GM18502 (cell line): ENCODE measurements around the gene PARP1.

Experiments used
- ATAC-seq: cut with Tn5 transposase; IDR thresholded peaks from one replicate; pipeline ENCODE4 v1.9.1; 2021; ENCODE audit warnings: mild to moderate bottlenecking; ENCODE audit not compliant: unreplicated experiment, poor library complexity

PARP1 gene

DNA sequence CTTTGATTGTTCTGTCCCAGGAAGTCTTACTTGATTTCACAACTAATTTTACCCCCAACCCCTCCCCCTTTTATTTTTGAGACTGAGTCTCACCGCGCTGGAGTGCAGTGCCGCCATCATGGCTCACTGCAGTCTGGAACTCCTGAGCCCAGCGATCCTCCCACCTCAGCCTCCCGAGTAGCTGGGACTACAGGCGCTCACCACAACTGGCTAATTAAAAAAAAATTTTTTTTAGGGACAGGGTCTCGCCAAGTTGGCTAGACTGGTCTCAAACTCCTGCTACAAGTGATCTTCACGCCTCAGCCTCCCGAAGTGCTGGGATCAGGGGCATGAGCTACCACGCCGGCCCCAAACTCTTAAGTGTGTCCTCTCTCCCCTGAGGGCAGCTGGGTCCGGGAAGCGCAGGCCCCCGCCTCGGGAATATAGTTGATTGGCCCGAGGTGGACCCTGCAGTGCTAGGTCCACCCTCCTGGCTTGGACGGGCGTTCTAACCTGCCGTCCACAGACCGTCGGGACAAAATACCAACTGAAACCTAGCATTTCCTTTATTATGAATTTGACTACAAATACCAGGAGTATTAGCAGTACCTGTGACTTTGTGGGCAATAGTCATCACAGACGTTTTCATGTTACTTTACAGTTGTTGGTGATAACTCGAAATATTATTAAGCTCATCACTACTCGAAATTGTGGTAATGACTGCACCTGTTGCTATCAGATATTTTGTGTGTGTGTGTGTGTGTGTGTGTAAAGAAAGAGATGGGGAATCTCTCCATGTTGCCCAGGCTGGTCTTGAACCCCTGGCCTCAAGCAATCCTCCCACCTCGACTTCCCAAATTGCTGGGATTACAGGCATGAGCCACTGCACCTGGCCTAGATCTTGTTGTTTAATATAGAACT is 642 bp upstream of the PARP1 start:
- ATAC-seq, result no peak

DNA sequence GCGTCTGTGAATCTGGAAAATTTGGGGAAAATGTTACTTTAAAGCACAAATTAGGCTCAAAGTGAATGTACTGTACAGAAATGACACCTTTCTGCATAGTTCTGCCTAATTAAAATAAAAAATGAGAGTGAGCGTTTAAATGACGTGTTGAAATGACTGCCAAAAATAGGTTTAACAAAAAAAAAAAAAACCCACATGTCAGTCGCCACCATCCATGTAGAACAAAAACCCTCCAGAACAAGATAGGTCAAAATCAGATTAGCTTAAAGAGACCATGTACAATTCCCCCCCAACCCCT is 745 bp downstream of the PARP1 start:
- no peak for ATAC-seq

DNA sequence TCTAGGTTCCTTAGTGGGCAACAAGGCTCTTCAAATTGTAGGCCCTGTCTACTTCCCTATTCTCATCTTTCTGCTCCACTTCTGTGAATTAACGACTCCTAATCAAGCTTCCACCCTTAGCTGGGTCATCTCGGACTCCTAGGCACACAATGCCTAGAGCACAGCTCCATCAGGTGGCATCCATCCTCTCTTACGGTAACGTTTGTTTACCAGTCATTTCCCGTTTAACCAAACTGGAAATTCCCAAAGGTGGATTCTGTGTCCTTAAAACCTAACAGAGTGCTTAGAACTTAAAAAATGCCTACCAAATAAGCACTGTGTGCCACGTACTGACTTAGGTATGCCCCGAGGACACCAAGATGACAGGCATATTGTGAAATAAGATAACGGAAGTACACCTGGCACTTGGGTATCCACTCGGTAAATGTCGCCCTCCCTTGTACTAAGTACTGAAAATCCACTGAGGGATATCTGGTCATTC is 1.5 kb downstream of the PARP1 start:
- no peak for ATAC-seq

DNA sequence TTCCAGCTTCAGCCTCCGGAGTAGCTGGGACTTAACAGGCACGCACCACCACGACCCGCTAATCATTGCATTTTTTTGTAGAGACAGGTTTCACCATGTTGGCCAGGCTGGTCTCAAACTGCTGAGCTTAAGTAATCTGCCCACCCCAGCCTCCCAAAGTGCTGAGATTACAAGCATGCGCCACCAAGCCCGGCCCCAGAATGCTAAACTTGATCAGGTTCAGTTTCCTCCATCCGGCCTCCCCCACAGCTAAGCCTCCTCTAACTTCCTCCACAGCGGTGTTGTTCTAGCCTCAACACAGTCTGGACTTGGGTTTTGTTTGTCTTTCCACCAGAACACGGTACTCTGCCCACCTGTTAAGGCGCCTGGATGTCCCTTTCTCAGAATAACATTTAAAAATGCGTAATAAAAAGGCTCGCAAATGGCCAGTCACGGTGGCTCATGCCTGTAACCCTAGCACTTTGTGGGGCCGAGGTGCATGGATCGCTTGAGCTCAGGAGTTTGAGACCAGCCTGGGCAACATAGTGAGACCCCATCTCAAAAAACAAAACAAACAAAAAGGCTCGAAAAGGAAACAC is 2.4 kb downstream of the PARP1 start:
- peak; percentile 26 for ATAC-seq

DNA sequence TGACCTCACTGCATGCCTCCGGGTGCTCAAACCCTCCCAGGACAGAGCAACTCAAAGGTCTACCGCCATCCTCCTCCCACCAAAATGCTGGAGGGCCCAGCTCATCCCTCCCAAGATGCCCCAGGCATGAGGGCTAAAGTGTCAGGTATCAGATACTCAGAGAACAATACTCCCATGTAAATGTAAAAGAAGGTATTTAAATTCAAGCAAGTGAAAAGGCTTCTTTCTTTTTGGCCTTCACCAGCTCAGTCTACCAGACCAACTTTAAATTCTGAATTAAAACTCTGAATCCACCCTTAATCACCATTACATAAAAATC is 3.0 kb downstream of the PARP1 start:
- no peak for ATAC-seq

DNA sequence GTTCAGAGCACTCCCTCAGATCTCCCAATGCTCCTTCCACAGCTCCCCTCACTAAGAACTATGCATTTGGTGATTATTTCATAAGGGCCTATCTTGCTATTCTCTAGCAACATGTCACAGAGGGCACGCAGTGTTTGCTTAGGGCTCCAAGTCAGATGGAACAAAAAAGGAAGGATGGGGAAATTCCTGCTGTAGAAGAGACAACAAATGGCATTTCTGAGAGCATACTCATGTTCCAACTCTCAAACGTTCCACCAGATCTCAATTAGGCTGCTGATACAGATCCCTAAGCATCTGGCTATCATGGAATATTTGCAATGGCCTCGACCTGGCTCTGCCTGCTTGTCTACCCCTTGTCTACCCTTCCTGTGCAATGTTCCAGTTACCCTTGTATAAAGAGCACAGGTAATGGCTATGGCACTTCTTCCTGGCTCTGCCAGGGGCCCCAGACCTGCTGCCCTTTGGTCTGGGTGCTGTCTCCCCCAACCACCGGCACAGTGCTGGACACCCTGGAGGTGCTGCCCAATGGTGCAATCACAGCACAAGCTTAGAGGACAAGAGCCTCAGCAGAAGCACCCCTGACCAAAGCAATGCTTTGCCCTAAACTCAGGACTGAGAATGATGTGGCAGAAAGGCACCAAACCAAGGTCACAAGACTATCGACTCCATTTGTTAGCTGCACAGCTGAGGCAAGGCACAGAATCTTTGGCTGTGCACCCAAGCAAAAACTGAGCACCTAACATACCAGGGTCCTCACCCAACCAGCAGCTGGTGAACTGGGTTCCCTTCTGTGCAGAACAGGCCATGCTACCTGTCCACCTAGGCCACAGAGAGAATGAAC is 3.6 kb downstream of the PARP1 start:
- no peak for ATAC-seq

DNA sequence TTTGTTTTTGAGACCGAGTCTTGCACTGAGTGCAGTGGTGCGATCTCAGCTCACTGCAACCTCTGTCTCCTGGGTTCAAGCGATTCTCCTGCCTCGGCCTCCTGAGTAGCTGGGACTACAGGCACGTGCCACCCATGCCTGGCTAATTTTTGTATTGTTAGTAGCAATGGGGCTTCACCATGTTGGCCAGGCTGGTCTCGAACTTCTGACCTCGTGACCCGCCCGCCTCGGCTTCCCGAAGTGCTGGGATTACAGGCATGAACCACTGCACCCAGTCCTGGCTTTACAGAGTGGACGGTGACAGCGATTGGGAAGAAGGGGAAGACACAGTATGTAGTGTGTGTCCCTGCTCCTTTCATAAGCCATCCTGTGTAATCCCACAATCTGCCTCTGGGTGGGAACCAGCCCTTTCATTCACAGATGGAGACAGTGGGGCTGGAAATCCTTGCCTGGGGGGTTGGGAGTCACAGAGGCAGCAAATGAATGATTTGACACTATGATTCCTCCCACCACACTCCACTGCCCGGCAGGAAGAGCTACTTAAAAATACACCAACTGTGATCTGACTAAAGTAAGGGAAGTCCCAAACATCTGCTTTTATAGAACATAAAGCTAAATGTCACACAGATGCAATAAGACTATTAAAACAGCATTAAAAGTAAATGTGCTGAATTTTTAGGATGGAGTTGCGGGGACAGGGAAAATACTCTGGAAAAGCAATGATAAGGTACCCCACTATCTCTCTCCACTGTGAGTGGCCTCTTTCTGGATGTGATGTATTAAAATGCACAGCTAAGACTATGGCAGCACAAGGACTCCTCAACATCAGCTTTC is 4.5 kb downstream of the PARP1 start:
- ATAC-seq, result no peak

DNA sequence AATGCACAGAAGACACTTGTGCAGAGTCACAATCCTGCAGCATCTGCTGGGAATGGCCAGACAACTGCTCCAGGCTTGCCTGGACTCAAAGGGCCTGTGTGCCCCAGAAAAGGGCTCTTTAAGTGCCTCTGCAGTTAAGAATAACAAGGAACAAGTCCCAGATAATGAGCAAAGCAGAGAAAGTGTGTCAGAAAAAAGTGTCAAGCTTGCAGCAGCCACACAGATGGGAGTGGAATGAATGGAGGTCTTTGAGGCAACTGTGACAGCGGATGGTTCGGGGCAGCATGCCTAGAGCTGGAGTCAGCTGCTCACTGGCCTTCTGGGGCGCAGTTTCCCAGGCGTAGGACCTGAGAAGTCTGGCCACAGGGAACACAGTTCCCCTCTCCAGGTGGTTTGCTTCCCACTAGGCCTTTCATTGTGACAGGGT is 5.1 kb downstream of the PARP1 start:
- no peak for ATAC-seq

DNA sequence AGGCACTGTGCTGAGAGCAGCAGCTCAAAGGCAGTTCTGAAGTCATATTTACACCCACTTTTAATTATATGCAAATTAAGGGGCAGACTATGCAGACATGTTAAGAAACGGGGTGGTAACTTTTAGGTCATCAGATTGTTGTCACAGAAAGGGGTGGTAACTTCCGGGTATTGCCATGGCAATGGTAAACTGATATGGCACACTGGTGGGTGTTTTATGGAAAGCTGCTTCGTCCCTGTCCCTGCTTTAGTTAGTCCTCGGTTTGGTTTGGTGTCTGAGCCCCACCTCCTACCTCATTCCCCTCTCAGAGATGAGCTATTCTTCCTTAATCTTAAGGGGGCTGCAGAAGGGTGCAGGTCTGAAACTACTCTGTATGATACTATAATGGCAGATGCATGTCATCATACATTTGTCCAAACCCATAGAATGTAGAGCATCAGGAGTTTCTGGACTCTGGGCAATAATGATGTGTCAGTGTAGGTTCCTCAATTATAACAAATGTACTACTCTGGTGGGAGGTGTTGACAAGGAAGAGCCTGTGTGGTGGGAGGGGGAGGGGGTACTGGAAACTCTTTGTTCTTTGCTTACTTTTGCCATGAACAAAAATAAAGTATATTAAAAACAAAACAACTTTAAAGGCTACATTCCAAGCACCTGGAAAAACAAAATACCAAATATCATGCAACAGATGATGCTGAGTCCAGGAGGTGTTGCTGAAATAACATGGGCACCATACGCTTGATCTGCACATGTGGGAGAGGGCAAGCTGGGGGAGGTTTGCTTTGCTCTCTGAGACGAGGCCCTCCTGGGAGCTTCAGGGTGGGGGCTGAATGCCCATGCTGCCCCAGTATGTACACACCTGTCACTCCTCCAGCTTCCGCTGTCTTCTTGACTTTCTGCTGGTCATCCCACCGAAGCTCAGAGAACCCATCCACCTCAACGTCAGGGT is 6.3 kb downstream of the PARP1 start:
- no peak for ATAC-seq

DNA sequence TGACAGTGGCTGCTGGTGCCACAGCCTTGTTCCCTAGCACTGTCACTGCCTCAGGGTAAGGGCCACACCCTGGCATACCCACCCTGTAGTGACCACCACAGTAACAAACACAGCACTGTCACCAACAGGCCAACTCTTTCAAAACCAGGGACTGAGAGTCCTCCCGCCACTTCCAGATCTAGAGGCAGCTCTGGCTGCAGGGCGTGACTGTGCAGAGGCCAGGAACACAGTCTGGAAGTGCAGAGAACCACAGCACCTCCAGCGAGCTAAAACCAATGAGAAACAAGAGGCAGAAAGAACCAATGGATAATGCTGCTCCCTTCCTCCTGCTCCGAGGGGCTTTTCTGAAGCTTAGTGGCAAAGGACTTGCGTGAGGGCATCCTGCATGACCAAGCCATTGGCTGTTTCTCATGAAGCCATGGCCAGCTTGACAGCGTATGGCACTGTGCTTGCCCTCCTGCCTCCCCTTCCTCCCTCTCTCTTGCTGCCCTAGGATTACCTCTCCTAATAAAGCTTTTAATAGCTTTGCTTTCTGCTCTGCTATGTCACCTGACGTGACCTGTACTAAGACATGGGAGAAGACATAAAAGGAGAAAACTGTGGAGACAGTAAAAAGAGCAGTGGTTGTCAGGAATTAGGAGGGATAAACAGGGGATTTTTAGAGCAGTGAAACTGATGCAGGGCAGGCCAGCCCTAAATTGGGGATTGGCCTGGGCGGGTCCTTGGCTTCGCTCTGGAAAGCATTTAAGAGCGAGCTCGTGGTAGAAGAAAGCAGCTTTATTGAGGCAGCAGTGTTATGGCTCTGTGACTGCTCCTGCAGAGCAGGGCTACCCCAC is 7.2 kb downstream of the PARP1 start:
- no peak for ATAC-seq

DNA sequence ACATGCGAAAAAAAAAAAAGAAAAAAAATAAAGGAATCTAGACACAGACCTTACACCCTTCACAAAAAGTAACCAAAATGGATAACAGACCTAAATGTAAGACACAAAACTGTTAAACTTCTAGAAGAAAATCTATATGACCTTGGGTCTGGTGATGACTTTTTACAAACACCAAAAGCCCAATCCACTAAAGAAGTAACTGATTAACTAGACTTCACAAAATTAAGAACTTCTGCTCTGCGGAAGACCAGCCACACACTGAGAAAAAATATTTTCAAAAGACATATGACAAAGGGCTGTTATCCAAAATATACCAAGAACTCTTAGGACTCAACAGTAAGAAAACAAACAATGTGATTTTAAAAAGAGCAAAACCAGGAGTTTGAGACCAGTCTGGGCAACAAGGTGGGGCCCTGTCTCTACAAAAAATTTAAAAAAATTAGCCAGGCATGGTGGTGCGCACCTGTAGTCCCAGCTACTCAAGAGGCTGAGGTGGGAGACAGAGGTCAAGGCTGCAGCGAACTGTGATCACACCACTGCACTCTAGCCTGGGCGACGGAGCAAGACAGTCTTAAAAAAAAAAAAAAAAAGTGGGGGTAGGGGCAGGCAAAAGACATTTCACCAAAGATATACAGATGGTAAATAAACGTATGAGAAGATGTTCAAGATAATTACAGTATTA is 9.8 kb downstream of the PARP1 start:
- ATAC-seq, result no peak

DNA sequence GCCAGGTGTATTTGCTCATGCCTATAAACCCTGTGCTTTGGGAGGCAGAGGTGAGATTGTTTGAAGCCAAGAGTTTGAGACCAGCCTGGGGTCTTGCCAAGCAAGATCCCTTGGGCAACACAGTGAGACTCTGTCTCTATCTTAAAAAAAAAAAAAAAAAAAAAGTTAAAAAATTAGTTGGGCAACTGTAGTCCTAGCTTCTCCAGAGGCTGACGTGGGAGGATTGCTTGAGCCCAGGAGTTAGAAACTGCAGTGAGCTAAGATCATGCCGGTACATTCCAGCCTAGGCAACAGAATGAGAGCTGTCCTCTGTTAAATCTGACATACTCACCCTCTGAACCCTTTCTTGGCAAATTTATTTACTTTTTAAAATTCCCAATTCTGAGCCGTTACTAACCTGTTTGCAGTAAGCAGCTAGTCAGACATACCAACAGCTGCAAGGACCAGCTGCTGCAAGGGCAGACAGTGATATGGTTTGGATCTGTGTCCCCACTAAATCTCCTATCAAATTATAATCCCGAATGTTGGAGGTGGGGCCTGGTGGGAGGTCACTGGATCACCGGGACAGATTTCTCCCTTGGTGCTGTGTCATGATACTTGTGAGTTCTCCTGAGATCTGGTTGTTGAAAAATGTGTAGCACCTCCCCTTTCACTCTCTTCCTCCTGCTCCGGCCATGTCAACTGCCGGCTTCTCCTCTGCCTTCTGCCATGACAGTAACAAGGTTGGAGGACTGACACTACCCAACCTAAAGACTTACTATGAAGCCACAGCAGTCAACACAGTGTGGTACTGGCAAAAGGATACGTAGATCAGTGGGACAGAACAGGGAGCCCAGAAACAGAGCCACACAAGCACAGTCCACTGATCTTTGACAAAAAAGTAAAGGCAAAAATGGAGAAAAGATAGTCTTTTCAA is 10.6 kb downstream of the PARP1 start:
- ATAC-seq, result no peak

DNA sequence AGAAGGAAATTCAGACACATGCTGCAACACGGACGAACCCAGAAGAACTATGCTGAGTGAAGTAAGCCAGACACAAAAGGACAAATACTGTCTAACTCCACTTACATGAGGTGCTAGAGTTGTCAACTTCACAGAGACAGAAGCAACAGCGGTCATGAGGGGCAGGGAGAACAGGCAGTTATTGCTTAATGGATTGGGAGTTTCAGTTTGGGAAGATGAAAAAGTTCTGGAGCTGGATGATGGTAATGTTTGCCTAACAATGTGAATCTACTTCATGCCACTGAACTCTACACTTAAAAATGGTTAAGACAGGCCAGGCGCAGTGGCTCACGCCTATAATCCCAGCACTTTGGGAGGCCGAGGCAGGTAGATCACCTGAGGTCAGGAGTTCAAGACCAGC is 12.1 kb downstream of the PARP1 start:
- no peak for ATAC-seq

DNA sequence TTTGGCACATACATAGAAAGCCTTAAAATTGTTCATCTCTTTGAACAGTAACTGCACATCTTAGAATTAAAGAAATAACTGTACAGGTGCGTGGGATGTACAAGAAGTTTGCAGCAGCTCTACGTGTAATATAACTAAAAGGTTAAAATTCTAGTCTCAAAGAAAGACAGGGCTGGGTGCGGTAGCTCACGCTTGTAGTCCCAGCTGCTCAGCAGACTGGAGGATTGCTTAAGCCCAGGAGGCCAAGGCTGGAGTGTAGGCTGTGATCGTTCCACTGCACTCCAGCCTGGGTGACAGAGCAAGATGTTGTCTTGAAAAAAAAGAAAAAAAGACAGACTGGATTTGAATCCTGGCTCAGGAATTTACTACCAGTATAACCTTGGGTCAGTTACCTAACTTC is 13.4 kb downstream of the PARP1 start:
- ATAC-seq, result no peak

DNA sequence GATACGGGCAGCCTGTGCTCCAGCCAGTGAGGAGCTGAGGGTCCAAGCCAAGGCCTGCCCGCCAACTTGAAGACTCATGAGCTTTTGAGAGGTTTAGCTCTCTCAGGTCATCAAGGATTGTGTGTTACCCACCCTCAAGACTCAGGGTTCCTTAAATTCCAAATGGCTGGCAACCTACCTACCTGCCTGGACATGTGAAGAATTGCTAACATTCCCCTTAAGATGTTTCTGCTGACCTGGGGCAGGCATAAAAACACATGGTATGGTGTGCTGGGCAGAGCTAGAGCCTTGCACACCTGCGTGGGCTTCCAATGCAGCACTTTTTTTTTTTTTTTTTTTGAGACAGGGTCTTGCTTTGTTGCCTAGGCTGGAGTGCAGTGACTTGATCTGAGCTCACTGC is 17.2 kb downstream of the PARP1 start:
- ATAC-seq, result no peak

DNA sequence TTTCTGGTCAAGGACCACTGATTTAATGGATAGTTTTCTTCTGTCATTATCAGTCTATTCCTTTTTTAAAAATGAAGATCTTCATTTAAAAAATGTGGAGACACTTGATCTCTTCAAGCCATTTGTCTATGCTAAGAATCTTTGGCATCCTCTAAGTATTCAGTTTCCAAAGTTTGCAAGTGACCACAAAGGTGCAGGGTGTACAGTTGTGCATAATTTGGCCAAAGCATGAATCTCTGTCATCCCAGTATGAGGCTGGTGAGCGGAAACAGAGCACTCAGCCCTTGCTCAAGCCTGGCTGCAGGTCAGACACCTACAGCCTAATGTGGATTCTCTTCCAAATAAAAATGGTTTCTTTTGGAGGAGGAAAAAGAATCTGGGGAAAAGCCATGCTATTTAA is 19.8 kb downstream of the PARP1 start:
- ATAC-seq, result no peak

DNA sequence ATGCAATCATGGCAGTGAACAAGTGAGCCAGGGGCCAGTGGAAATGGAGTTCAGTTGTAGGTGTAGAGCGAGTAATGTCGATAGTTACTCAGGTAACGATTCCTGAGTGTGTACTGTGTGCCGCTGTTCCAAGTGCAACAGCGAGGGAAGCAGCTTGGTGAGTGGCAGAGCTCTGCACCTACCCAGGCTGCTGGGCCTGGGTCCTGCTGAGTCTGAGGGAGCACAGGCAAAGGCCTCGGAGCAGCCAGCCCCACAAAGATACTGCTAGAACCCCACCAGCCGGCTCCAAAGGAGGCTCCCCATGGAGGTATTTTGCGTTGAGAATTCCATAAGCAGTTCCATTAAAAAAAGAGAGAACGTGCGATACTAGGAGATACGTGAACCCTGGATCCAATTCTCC is 23.2 kb downstream of the PARP1 start:
- no peak for ATAC-seq
